KMS-11 (cell line): Measurements from ENCODE around the gene CASP3.
"Not testable (repeated sequence)": the region's sequence is repeated elsewhere in the genome, so short reads cannot be mapped to it uniquely, and the experiment has no call there.

Source experiments
- H2AFZ ChIP-seq: fragments of 200-600 bp; sonication (generic); 2 replicates; pipeline ENCODE4 v1.6.1; 2016; ENCODE audit warnings: antibody characterized with exemption, mixed run types, low read depth
- H3K27ac ChIP-seq: fragments of 200-600 bp; sonication (generic); 2 replicates; pipeline ENCODE4 v1.6.1; 2016; ENCODE audit warnings: mild to moderate bottlenecking, mixed run types
- H3K27me3 ChIP-seq: fragments of 200-600 bp; sonication (generic); 2 replicates; pipeline ENCODE4 v1.6.1; 2017; ENCODE audit warnings: mild to moderate bottlenecking, low read depth, mixed run types, moderate library complexity; ENCODE audit not compliant: insufficient read depth
- H3K36me3 ChIP-seq: fragments of 200-600 bp; sonication (generic); 2 replicates; pipeline ENCODE4 v1.6.1; 2017; ENCODE audit warnings: mild to moderate bottlenecking, mixed run types; ENCODE audit not compliant: insufficient read depth
- H3K4me1 ChIP-seq: fragments of 200-600 bp; sonication (generic); 2 replicates; pipeline ENCODE4 v1.6.1; 2016; ENCODE audit warnings: mild to moderate bottlenecking, low read depth, mixed run types; ENCODE audit not compliant: poor library complexity, severe bottlenecking
- H3K4me2 ChIP-seq: fragments of 200-600 bp; sonication (generic); 2 replicates; pipeline ENCODE4 v1.7.0; 2016; ENCODE audit warnings: mild to moderate bottlenecking, mixed run types
- H3K4me3 ChIP-seq: fragments of 200-600 bp; sonication (generic); IDR thresholded peaks from 2 replicates; pipeline ENCODE4 v1.6.1; 2017; ENCODE audit warnings: low read depth, low read length, mixed read lengths; ENCODE audit not compliant: insufficient read depth
- H3K79me2 ChIP-seq: fragments of 200-600 bp; sonication (generic); 2 replicates; pipeline ENCODE4 v1.6.1; 2016; ENCODE audit warnings: low read depth, mixed run types; ENCODE audit not compliant: insufficient read depth
- H3K9ac ChIP-seq: fragments of 200-600 bp; sonication (generic); 2 replicates; pipeline ENCODE4 v1.6.1; 2016; ENCODE audit warnings: mild to moderate bottlenecking, mixed run types
- H4K20me1 ChIP-seq: fragments of 200-600 bp; sonication (generic); 2 replicates; pipeline ENCODE4 v1.6.1; 2016; ENCODE audit warnings: mild to moderate bottlenecking, mixed run types; ENCODE audit not compliant: insufficient read depth
- CTCF ChIP-seq: fragments of 200-600 bp; sonication (generic); conservative IDR thresholded peaks from 2 replicates; pipeline ENCODE4 v1.6.1; 2017; ENCODE audit warnings: low read depth, mild to moderate bottlenecking, antibody characterized with exemption, low read length, moderate library complexity, mixed read lengths

CASP3 gene

GRCh38 chr4:184621518-184621917, 27.7 kb downstream of the CASP3 start:
- no peaks in the 10 kb centered on the region for H3K27me3 ChIP-seq
- no peaks in the 10 kb centered on the region for H4K20me1 ChIP-seq
- no peak overlapping the region for H2AFZ ChIP-seq
- no peak overlapping the region for H3K27ac ChIP-seq
- H3K4me3 ChIP-seq = no peak overlapping the region
- H3K79me2 ChIP-seq = no peaks in the 10 kb centered on the region
- H3K4me2 ChIP-seq = no peak overlapping the region
- TF ChIP-seq CTCF = no peak
- no peak overlapping the region for H3K9ac ChIP-seq
- H3K36me3 ChIP-seq = no peaks in the 10 kb centered on the region
- no peaks in the 10 kb centered on the region for H3K4me1 ChIP-seq

GRCh38 chr4:184620212-184620867, 28.9 kb downstream of the CASP3 start:
- Histone ChIP-seq H3K27me3 (no peaks in the 10 kb centered on the region), H3K27ac (no peak overlapping the region), H3K36me3 (no peaks in the 10 kb centered on the region), H2AFZ (no peak overlapping the region), H3K79me2 (no peaks in the 10 kb centered on the region), H3K4me1 (no peaks in the 10 kb centered on the region), H3K4me2 (no peak overlapping the region), H3K9ac (no peak overlapping the region), H3K4me3 (no peak overlapping the region), H4K20me1 (no peaks in the 10 kb centered on the region)
- TF ChIP-seq CTCF = no peak

- Histone ChIP-seq H3K36me3 (no peaks in the 10 kb centered on the region), H3K4me3 (no peak overlapping the region), H3K79me2 (no peaks in the 10 kb centered on the region), H3K27me3 (no peaks in the 10 kb centered on the region), H3K9ac (no peak overlapping the region), H2AFZ (no peak overlapping the region), H3K4me2 (no peak overlapping the region), H3K4me1 (no peaks in the 10 kb centered on the region), H3K27ac (no peak overlapping the region), H4K20me1 (no peaks in the 10 kb centered on the region)
- TF ChIP-seq CTCF = no peak
These were observed 31.5 kb downstream of the CASP3 start for GRCh38 chr4:184617600-184618196.

- no peak overlapping the region for H2AFZ ChIP-seq
- H4K20me1 ChIP-seq = no peaks in the 10 kb centered on the region
- TF ChIP-seq CTCF = no peak
- no peak overlapping the region for H3K4me3 ChIP-seq
- no peak overlapping the region for H3K4me2 ChIP-seq
- no peaks in the 10 kb centered on the region for H3K27me3 ChIP-seq
- no peaks in the 10 kb centered on the region for H3K79me2 ChIP-seq
- H3K36me3 ChIP-seq = no peaks in the 10 kb centered on the region
- no peaks in the 10 kb centered on the region for H3K4me1 ChIP-seq
- H3K9ac ChIP-seq = no peak overlapping the region
- H3K27ac ChIP-seq = no peak overlapping the region
These were observed 32.4 kb downstream of the CASP3 start for GRCh38 chr4:184616633-184617551.

- H3K36me3 ChIP-seq, H3K4me3 ChIP-seq, H2AFZ ChIP-seq, H3K9ac ChIP-seq, H3K27me3 ChIP-seq, H3K4me2 ChIP-seq, H3K27ac ChIP-seq, H3K79me2 ChIP-seq, H4K20me1 ChIP-seq, H3K4me1 ChIP-seq: not testable (repeated sequence)
These were observed 33.1 kb downstream of the CASP3 start for GRCh38 chr4:184616168-184616567.
